K562 (cell line): ENCODE measurements around the gene MTF1. TPM values are rescaled to one million over a fixed set of nuclear protein-coding genes. Genes with fewer than 3 reads are reported as not detected.

Experiments
- CBX1 ChIP-seq: sonication (generic); IDR thresholded peaks from 2 replicates; pipeline ENCODE4 v1.6.1; 2016; ENCODE audit warnings: antibody characterized with exemption, low read depth, mild to moderate bottlenecking
- CHD2 ChIP-seq: IDR thresholded peaks from 2 replicates; pipeline ENCODE4 v1.6.1; 2011; ENCODE audit warnings: low read depth, low read length
- CTCFL ChIP-seq: IDR thresholded peaks from 2 replicates; pipeline ENCODE4 v1.6.1; 2011; ENCODE audit warnings: borderline replicate concordance, low read depth, mild to moderate bottlenecking, moderate library complexity, low read length; ENCODE audit not compliant: insufficient read depth, poor library complexity, severe bottlenecking
- ELF4 ChIP-seq: fragments of 450-650 bp; formaldehyde crosslinking; IDR thresholded peaks from 2 replicates; pipeline ENCODE4 v1.4.0; 2022; ENCODE audit warnings: missing genetic modification characterization
- FUS ChIP-seq: fragments of 200-400 bp; formaldehyde crosslinking; optimal IDR thresholded peaks from 2 replicates; pipeline ENCODE3; 2017; ENCODE audit warnings: low read depth, low read length
- GABPA ChIP-seq: fragments of 200-800 bp; sonication (Bioruptor generic); conservative IDR thresholded peaks from 2 replicates; pipeline ENCODE4 v1.6.1; 2016; ENCODE audit warnings: low read depth, missing genetic modification characterization, missing compliant biosample characterization
- HDAC1 ChIP-seq, 2 experiments: fragments of 450-650 bp; IDR thresholded peaks; 2 replicates each; pipeline ENCODE4 v1.6.1; 2016 to 2017; ENCODE audit warnings: inconsistent platforms in 1 of 2, mild to moderate bottlenecking in 1 of 2, moderate library complexity in 1 of 2
- KDM1A ChIP-seq, 2 experiments: fragments of 450-650 bp; IDR thresholded peaks; 2 replicates each; pipeline ENCODE4 v1.6.1; 2016; ENCODE audit warnings: mild to moderate bottlenecking in 2 of 2
- KDM5B ChIP-seq: fragments of 200-600 bp; sonication (generic); IDR thresholded peaks from 2 replicates; pipeline ENCODE4 v1.6.1; 2012; ENCODE audit warnings: low read depth, mild to moderate bottlenecking, moderate library complexity, low read length, control low read depth, inconsistent platforms; ENCODE audit not compliant: insufficient replicate concordance
- PHF20 ChIP-seq: fragments of 450-650 bp; IDR thresholded peaks from 2 replicates; pipeline ENCODE4 v1.6.1; 2018; ENCODE audit not compliant: partially characterized antibody
- RB1 ChIP-seq: fragments of 450-650 bp; IDR thresholded peaks from 2 replicates; pipeline ENCODE4 v1.6.1; 2017; ENCODE audit warnings: low read depth, mild to moderate bottlenecking
- SAP30 ChIP-seq: fragments of 200-600 bp; sonication (generic); IDR thresholded peaks from 2 replicates; pipeline ENCODE4 v1.6.1; 2012; ENCODE audit warnings: borderline replicate concordance, low read depth, mild to moderate bottlenecking, moderate library complexity, low read length, control low read depth, inconsistent platforms; ENCODE audit not compliant: insufficient read depth, poor library complexity, severe bottlenecking
- SMAD1 ChIP-seq: fragments of 150-350 bp; IDR thresholded peaks from 2 replicates; pipeline ENCODE4 v1.6.1; 2014; ENCODE audit warnings: low read length, low read depth; ENCODE audit not compliant: partially characterized antibody
- SMAD4 ChIP-seq: fragments of 250-450 bp; sonication (Bioruptor Pico); conservative IDR thresholded peaks from 2 replicates; pipeline ENCODE4 v1.8.0; 2021; ENCODE audit warnings: inconsistent platforms, mild to moderate bottlenecking, moderate library complexity
- STAT6 ChIP-seq: sonication (generic); formaldehyde crosslinking; IDR thresholded peaks from 2 replicates; pipeline ENCODE4 v1.8.1; 2023; ENCODE audit warnings: mild to moderate bottlenecking, missing genetic modification reagents
- THRAP3 ChIP-seq: fragments of 450-650 bp; IDR thresholded peaks from 2 replicates; pipeline ENCODE4 v1.6.1; 2016; ENCODE audit warnings: mild to moderate bottlenecking, inconsistent platforms, borderline replicate concordance
- XRCC5 ChIP-seq: fragments of 200-400 bp; formaldehyde crosslinking; IDR thresholded peaks from 2 replicates; pipeline ENCODE4 v1.6.1; 2017; ENCODE audit warnings: low read depth, mild to moderate bottlenecking, low read length
- ZNF140 ChIP-seq: fragments of 250-450 bp; sonication (Bioruptor Pico); IDR thresholded peaks from 2 replicates; pipeline ENCODE4 v1.8.0; 2021; ENCODE audit warnings: moderate library complexity, mild to moderate bottlenecking, inconsistent platforms
- ZNF212 ChIP-seq: fragments of 450-650 bp; formaldehyde crosslinking; IDR thresholded peaks from 2 replicates; pipeline ENCODE4 v1.4.0; 2020; ENCODE audit warnings: mild to moderate bottlenecking
- ZNF324 ChIP-seq: fragments of 250-450 bp; sonication (Bioruptor Pico); IDR thresholded peaks from 2 replicates; pipeline ENCODE4 v1.4.0; 2020; ENCODE audit warnings: mild to moderate bottlenecking
- ZNF436 ChIP-seq: fragments of 250-450, 450-650 bp; sonication (Bioruptor Pico); formaldehyde crosslinking; IDR thresholded peaks from 2 replicates; pipeline ENCODE4 v1.7.0; 2020; ENCODE audit warnings: mild to moderate bottlenecking
- polyA plus RNA-seq, 8 experiments: library from polyadenylated mRNA; depleted of rRNA in 4 of 8; stranded (reverse) in 5 of 8; unstranded in 3 of 8; fragments of >200 nt; fragmentation: Nextera tagmentation in 2 of 8; fragmentation: Illumina TruSeq in 1 of 8; extraction: Ambion mirVana in 2 of 8; extraction: Trizol in 1 of 8; gene quantifications; 2 replicates each; pipeline versions ENCODE4 v1.2.1 to v1.2.3, GENCODE V29; 2011 to 2014; ENCODE audit warnings: inconsistent platforms in 1 of 8, missing spikeins in 1 of 8
- total RNA-seq, 7 experiments: library from RNA; depleted of rRNA in 6 of 7; stranded (reverse); fragments of >200 nt in 6 of 7; fragmentation: Illumina TruSeq in 2 of 7; extraction: Trizol in 2 of 7; gene quantifications; 2 replicates each; pipeline versions ENCODE4 v1.2.1 to v1.2.3, GENCODE V29; 2011 to 2021; ENCODE audit warnings: low replicate concordance in 1 of 7
- TF ChIP-seq, protein P1 (sequence below): fragments of 250-450 bp; sonication (Bioruptor Pico); IDR thresholded peaks from 2 replicates; pipeline ENCODE4 v1.8.0; 2021; ENCODE audit warnings: moderate library complexity, mild to moderate bottlenecking, inconsistent platforms

The MTF1 gene
- total and polyA plus RNA-seq, 9 of the 15 experiments (the other 6 are each of a cell fraction or from before 2014, with no cell fraction given) = 1.1 to 12.2 (median 4.3) TPM

DNA sequence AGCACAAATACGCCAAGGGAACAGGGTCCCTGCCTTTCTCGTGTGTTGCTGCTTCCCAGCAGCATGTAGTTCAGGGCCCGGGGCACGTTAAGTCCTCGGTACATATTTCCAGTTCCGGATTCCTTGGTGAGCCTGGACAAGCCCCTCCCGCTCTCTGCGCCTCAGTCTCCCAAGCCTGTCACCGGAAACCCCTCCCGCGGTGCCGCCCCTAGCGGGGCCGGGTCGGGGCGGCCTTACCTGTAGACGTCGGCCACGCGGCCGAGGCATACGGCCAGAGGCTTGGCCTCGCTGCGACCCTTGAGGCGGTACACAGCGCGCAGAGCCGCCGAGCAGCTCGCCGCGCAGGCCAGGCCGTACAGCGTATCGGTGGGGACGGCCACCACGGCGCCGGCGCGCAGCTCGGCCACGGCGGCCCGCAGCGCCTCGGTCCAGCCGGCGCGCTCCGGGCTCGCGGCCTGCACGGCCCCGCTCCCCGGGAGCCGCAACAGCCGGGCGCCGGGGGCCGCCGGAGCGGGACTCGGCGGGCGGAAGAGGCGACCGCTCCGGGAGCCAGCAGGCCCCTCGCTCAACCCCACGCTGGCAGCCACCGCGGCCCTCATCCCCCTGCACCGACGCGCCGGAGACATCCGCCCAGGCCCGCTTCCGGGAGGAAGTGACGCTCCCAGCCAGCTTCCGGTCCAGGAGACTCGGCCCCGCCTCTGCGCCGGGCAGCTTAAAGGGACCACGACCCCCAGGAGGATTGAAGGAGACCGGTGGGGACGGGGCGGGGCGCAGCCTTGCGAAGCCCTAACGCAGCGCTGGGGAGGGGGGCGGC is 51.6 kb downstream of the MTF1 start, which contains the start of the genes C1orf122 and YRDC (continued):
- no peak for TF ChIP-seq XRCC5
- TF ChIP-seq ELF4 (CRISPR knock-in tag) = 0 out of 2 replicates have a peak, but pooled peaks have one; percentile 43
- TF ChIP-seq GABPA (tag) = peak; percentile 99
- TF ChIP-seq ZNF140 (CRISPR knock-in tag) = no peak
- TF ChIP-seq STAT6 = no peak
- peak in 1 of 2 experiments; percentile 58; a peak in 2 of 4 replicates for TF ChIP-seq HDAC1 (IDR thresholded peaks at IDR 0.05)
- peak; percentile 22 for TF ChIP-seq CTCFL
- TF ChIP-seq KDM5B = peak; percentile 83
- TF ChIP-seq KDM1A (IDR thresholded peaks at IDR 0.05) = no peak
- no peak for TF ChIP-seq ZNF436 (CRISPR knock-in tag)
- peak; percentile 91 for TF ChIP-seq SAP30
- no peak for TF ChIP-seq THRAP3
- no peak for TF ChIP-seq ZNF212 (CRISPR knock-in tag)
- TF ChIP-seq ZNF324 (CRISPR knock-in tag) = no peak
- peak; percentile 59 for TF ChIP-seq SMAD1
- peak; percentile 68 for TF ChIP-seq PHF20
- TF ChIP-seq, protein P1, sequence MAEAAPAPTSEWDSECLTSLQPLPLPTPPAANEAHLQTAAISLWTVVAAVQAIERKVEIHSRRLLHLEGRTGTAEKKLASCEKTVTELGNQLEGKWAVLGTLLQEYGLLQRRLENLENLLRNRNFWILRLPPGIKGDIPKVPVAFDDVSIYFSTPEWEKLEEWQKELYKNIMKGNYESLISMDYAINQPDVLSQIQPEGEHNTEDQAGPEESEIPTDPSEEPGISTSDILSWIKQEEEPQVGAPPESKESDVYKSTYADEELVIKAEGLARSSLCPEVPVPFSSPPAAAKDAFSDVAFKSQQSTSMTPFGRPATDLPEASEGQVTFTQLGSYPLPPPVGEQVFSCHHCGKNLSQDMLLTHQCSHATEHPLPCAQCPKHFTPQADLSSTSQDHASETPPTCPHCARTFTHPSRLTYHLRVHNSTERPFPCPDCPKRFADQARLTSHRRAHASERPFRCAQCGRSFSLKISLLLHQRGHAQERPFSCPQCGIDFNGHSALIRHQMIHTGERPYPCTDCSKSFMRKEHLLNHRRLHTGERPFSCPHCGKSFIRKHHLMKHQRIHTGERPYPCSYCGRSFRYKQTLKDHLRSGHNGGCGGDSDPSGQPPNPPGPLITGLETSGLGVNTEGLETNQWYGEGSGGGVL (CRISPR knock-in tag) = no peak
- TF ChIP-seq FUS = peak; percentile 36
- no peak for TF ChIP-seq CHD2
- 0 out of 2 replicates have a peak, but pooled peaks have one; percentile 39 for TF ChIP-seq SMAD4 (CRISPR knock-in tag)
- TF ChIP-seq RB1 = peak; percentile 86
- peak; percentile 24; the same call in 1 of the 2 replicates for TF ChIP-seq CBX1
